Loucy (cell line): ENCODE results near the gene RPL10.

Source experiments
- H2AFZ ChIP-seq: fragments of 200-600 bp; sonication (generic); 2 replicates; pipeline ENCODE4 v1.6.0; 2016; ENCODE audit warnings: antibody characterized with exemption, mild to moderate bottlenecking, low read length, moderate library complexity
- H3F3A ChIP-seq: fragments of 200-600 bp; 2 replicates; pipeline ENCODE4 v1.6.0; 2016; ENCODE audit warnings: antibody characterized with exemption, low read depth, mild to moderate bottlenecking
- H3K27me3 ChIP-seq: fragments of 200-600 bp; sonication (generic); 2 replicates; pipeline ENCODE4 v1.6.1; 2014; ENCODE audit warnings: low read length, mild to moderate bottlenecking; ENCODE audit not compliant: insufficient read depth, poor library complexity, severe bottlenecking
- H3K36me3 ChIP-seq: fragments of 200-600 bp; sonication (generic); 2 replicates; pipeline ENCODE4 v1.6.1; 2016; ENCODE audit warnings: low read length; ENCODE audit not compliant: insufficient read depth
- H3K4me1 ChIP-seq: fragments of 200-600 bp; sonication (generic); 2 replicates; pipeline ENCODE4 v1.5.1; 2014; ENCODE audit warnings: low read length, mild to moderate bottlenecking; ENCODE audit not compliant: insufficient read depth, poor library complexity, severe bottlenecking
- H3K4me2 ChIP-seq: fragments of 200-600 bp; sonication (generic); 2 replicates; pipeline ENCODE4 v1.6.0; 2014; ENCODE audit warnings: antibody characterized with exemption, low read length, low read depth, mild to moderate bottlenecking; ENCODE audit not compliant: poor library complexity, severe bottlenecking
- H3K4me3 ChIP-seq: fragments of 200-600 bp; sonication (generic); 2 replicates; pipeline ENCODE4 v1.5.1; 2014; ENCODE audit warnings: low read length, mild to moderate bottlenecking, mixed read lengths; ENCODE audit not compliant: poor library complexity, severe bottlenecking
- H3K79me2 ChIP-seq: fragments of 200-600 bp; sonication (generic); 2 replicates; pipeline ENCODE4 v1.6.1; 2014; ENCODE audit warnings: low read length; ENCODE audit not compliant: insufficient read depth
- H3K9ac ChIP-seq: fragments of 200-600 bp; sonication (generic); 2 replicates; pipeline ENCODE4 v1.6.0; 2014; ENCODE audit warnings: mild to moderate bottlenecking, low read depth, low read length, moderate library complexity; ENCODE audit not compliant: poor library complexity, severe bottlenecking
- H3K9me2 ChIP-seq: fragments of 200-600 bp; sonication (generic); replicated peaks from 2 replicates; pipeline ENCODE4 v1.6.1; 2016; ENCODE audit warnings: low read depth, low read length, mixed read lengths
- H3K9me3 ChIP-seq: fragments of 200-600 bp; sonication (generic); 2 replicates; pipeline ENCODE4 v1.6.1; 2014; ENCODE audit warnings: mild to moderate bottlenecking, antibody characterized with exemption, low read length, low read depth; ENCODE audit not compliant: insufficient read depth
- H4K20me1 ChIP-seq: fragments of 200-600 bp; sonication (generic); 2 replicates; pipeline ENCODE4 v1.6.0; 2014; ENCODE audit warnings: antibody characterized with exemption, low read length, mild to moderate bottlenecking; ENCODE audit not compliant: insufficient read depth, poor library complexity, severe bottlenecking
- EZH2phosphoT487 ChIP-seq: fragments of 200-600 bp; IDR thresholded peaks from 2 replicates; pipeline ENCODE4 v1.6.1; 2018; ENCODE audit warnings: antibody characterized with exemption, mild to moderate bottlenecking, moderate library complexity, borderline replicate concordance
- TF ChIP-seq, protein P1 (sequence below): fragments of 200-600 bp; sonication (generic); conservative IDR thresholded peaks from 2 replicates; pipeline ENCODE4 v1.5.1; 2014; ENCODE audit warnings: mild to moderate bottlenecking, antibody characterized with exemption, low read length

Gene RPL10

DNA sequence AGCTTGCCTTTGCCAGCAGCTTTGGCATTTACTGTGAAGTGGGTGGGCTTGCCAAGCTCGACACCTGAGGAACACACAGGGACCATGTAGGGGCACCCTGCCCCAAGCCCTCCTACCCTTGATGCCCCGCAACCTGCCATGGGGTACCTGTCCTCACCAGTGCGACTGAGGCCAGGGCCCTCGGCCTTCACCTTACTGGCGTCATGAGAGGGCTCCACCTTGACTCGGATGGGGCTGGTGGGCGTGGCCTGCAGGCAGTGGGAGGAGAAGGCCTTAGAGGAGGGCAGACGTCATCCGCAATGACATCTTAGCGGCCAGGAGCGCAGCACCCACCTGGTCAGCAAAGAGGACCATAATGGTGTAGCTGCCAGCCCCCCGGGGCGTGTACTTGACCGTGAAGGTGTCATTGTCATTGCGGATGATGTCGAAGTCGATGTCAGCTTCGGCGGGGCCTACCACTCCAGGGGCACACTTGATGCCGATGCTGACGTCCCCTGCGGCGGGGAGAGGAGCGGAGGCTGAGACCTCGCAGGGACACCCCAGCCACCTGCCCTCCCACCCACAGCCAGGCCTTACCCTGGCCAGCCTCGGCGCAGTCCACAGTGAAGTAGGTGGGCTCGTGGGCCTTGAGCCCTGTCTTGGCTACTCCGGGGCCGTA is 36.0 kb upstream of the RPL10 start:
- Histone ChIP-seq H3K9me3 (no peaks in the 10 kb centered on the region), H3K4me3 (no peak overlapping the region), H3K79me2 (peaks cover 43% of the 10 kb centered on the region), H2AFZ (no peak overlapping the region), H3F3A (no peaks in the 10 kb centered on the region), H4K20me1 (peaks cover 36% of the 10 kb centered on the region), H3K36me3 (peaks cover 90% of the 10 kb centered on the region; the same call in 1 of the 2 replicates), H3K9ac (no peak overlapping the region), H3K9me2 (no peaks in the 10 kb centered on the region), H3K4me1 (no peaks in the 10 kb centered on the region), H3K4me2 (no peak overlapping the region), H3K27me3 (no peaks in the 10 kb centered on the region)
- TF ChIP-seq, protein P1, sequence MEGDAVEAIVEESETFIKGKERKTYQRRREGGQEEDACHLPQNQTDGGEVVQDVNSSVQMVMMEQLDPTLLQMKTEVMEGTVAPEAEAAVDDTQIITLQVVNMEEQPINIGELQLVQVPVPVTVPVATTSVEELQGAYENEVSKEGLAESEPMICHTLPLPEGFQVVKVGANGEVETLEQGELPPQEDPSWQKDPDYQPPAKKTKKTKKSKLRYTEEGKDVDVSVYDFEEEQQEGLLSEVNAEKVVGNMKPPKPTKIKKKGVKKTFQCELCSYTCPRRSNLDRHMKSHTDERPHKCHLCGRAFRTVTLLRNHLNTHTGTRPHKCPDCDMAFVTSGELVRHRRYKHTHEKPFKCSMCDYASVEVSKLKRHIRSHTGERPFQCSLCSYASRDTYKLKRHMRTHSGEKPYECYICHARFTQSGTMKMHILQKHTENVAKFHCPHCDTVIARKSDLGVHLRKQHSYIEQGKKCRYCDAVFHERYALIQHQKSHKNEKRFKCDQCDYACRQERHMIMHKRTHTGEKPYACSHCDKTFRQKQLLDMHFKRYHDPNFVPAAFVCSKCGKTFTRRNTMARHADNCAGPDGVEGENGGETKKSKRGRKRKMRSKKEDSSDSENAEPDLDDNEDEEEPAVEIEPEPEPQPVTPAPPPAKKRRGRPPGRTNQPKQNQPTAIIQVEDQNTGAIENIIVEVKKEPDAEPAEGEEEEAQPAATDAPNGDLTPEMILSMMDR, result no peak
- TF ChIP-seq EZH2phosphoT487, result no peak

DNA sequence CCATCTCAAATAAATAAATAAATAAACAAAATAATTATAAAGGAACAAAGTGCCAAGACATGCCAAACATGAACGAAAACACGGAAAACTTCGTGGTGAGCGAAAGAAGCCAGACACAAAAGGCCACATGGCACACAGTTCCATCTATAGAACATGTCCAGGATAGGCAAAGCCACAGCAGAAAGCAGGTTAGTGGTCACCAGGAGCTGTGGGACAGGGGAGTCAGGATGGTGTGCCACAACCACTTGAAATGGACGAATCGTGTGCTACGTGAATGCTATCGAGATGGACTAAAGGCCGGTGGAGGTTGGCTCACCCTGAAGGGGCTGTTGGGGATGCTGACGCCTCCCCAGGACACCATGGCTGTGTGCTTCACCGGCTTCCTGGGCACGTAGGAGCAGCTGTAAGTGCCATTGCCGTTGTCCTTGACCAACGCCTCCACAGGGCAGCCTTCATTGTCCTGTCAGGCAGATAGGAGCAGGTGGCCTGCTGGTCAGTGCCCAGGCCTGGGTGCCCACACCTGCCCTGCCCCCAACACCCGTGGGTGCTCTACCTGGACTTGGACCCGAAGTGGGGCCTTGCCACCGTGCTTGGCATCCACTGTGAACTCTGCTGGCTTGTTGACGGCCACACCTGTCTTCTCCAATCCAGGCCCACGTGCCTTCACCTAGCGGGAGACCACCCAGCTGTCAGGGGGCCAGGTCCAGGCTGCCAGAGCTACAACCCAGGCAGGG is 34.3 kb upstream of the RPL10 start:
- Histone ChIP-seq H3K9me3 (no peaks in the 10 kb centered on the region), H3F3A (no peaks in the 10 kb centered on the region), H3K4me1 (peaks cover 10% of the 10 kb centered on the region), H3K4me3 (no peak overlapping the region), H3K9me2 (no peaks in the 10 kb centered on the region), H3K79me2 (peaks cover 55% of the 10 kb centered on the region), H3K4me2 (no peak overlapping the region), H3K9ac (no peak overlapping the region), H4K20me1 (peaks cover 48% of the 10 kb centered on the region), H3K27me3 (no peaks in the 10 kb centered on the region), H2AFZ (no peak overlapping the region), H3K36me3 (peaks cover 80% of the 10 kb centered on the region; the same call in 1 of the 2 replicates)
- no peak for TF ChIP-seq EZH2phosphoT487
- TF ChIP-seq, protein P1, result no peak

DNA sequence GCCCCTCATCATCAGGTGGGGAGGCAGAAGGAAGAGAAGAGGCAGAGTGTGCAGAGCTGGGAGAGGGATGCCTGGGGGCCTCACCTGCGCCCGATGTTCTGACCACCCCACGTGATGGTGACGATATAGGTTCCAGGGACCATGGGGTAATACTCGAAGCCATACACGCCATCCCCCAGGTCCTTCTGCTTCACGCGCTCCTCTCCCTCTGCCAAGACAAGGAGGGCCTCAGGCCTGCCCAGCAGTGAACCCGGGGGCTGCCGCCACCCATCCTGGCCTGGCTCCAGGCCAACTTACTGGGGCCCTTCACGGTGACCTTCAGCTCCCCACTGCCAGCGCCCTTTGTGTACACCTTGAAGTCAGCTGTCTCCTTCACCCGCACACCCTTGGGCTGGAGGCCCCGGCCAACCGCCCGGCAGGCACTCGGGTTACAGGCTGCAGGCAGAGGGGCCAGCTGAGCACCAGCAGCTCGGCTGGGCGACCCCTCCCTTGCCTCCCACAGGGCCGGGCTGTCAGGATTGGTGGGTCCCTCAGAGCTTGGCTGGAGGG is 33.1 kb upstream of the RPL10 start:
- TF ChIP-seq, protein P1, result no peak
- no peak for TF ChIP-seq EZH2phosphoT487
- Histone ChIP-seq H3K9me2 (no peaks in the 10 kb centered on the region), H3K9me3 (no peaks in the 10 kb centered on the region), H2AFZ (no peak overlapping the region), H3K9ac (no peak overlapping the region), H3K4me1 (peaks cover 13% of the 10 kb centered on the region), H3F3A (no peaks in the 10 kb centered on the region), H4K20me1 (peaks cover 48% of the 10 kb centered on the region), H3K4me2 (no peak overlapping the region), H3K79me2 (peaks cover 64% of the 10 kb centered on the region), H3K4me3 (no peak overlapping the region), H3K36me3 (peaks cover 67% of the 10 kb centered on the region; the same call in 1 of the 2 replicates), H3K27me3 (no peaks in the 10 kb centered on the region)
